Transverse colon (tissue), 4 donors: ENCODE data around the gene RNF103. TPM values are rescaled to one million over a fixed set of nuclear protein-coding genes. Genes with fewer than 3 reads are reported as not detected.

Source experiments
- DNase-seq: peaks from one replicate; pipeline ENCODE4 v3.0.0-alpha.2; 2019
- H3K27ac ChIP-seq, 4 donors: fragments of 200-600 bp; sonication (generic); 2 replicates each; pipeline ENCODE4 v1.5.1; 2016 to 2018; ENCODE audit warnings: inconsistent platforms in 4 of 4
- H3K27me3 ChIP-seq: fragments of 200-600 bp; sonication (generic); 2 replicates; pipeline ENCODE4 v1.5.1; 2017; ENCODE audit warnings: inconsistent platforms
- H3K36me3 ChIP-seq, 4 donors: fragments of 200-600 bp; sonication (generic); 2 replicates each; pipeline ENCODE4 v1.5.1; 2017 to 2019; ENCODE audit warnings: inconsistent platforms in 4 of 4
- H3K4me1 ChIP-seq, 4 donors: fragments of 200-600 bp; sonication (generic); 2 replicates each; pipeline ENCODE4 v1.5.1; 2017 to 2020; ENCODE audit warnings: inconsistent platforms in 4 of 4
- H3K4me3 ChIP-seq, 4 donors: fragments of 200-600 bp; sonication (generic); 1 replicate in 1 of 4; 2 replicates in 3 of 4; pipeline versions ENCODE4 v1.5.1 to v1.6.1; 2017 to 2019; ENCODE audit warnings: inconsistent platforms in 4 of 4
- H3K9me3 ChIP-seq, 2 donors: fragments of 200-600 bp; sonication (generic); 2 replicates each; pipeline ENCODE4 v1.5.1; 2017 to 2019; ENCODE audit warnings: inconsistent platforms in 2 of 2
- EP300 ChIP-seq: sonication (generic); formaldehyde crosslinking; IDR thresholded peaks from one replicate; pipeline ENCODE4 v1.6.1; 2017; ENCODE audit warnings: antibody characterized with exemption, low read depth
- POLR2A ChIP-seq: fragments of 450-650 bp; IDR thresholded peaks from one replicate; pipeline ENCODE4 v1.6.1; 2016; ENCODE audit warnings: antibody characterized with exemption, mild to moderate bottlenecking, moderate library complexity
- POLR2AphosphoS5 ChIP-seq, 3 donors: sonication (generic); formaldehyde crosslinking; IDR thresholded peaks; one replicate each; pipeline ENCODE4 v1.6.1; 2016; ENCODE audit warnings: antibody characterized with exemption in 3 of 3
- WGBS, 2 donors: methylation state at CpG; one replicate each; pipeline ENCODE4 v1.1.5; 2018; ENCODE audit warnings: low coverage in 1 of 2; 5-methylcytosine and 5-hydroxymethylcytosine counted together
- in situ Hi-C, 4 donors: fragments of 200-750 bp; cut with MboI; loops; one replicate each; pipeline versions ENCODE4 v1.15.0 to v1.15.1; 2017; ENCODE audit warnings: low sequenced_read_pairs in 3 of 4, low pct_ligation_motif_present in 1 of 4, low pct_unique_long_range_greater_than_20kb in 1 of 4
- intact Hi-C: fragments of 100-400 bp; cut with DNase I; formaldehyde crosslinking; loops from one replicate; pipeline ENCODE4 v1.15.1; 2023; ENCODE audit warnings: low total_unique reads
- total RNA-seq, 4 donors: library from RNA; depleted of rRNA; stranded (reverse); fragments of >200 nt; gene quantifications; one replicate each; pipeline ENCODE4 v1.1.0, GENCODE V29; 2016
- TF ChIP-seq, protein P1 (sequence below), 5 experiments: fragments of 200-600 bp in 3 of 5; fragments of 450-650 bp in 2 of 5; sonication (generic) in 3 of 5; IDR thresholded peaks; 1 replicate in 2 of 5; 2 replicates in 3 of 5; pipeline ENCODE4 v1.5.1; 2016 to 2017; ENCODE audit warnings: antibody characterized with exemption in 5 of 5, inconsistent platforms in 3 of 5, mild to moderate bottlenecking in 2 of 5, moderate library complexity in 1 of 5

RNF103 gene
- total RNA-seq, 4 donors from 2014 or later, result 47.0 to 114 (median 103) TPM

DNA sequence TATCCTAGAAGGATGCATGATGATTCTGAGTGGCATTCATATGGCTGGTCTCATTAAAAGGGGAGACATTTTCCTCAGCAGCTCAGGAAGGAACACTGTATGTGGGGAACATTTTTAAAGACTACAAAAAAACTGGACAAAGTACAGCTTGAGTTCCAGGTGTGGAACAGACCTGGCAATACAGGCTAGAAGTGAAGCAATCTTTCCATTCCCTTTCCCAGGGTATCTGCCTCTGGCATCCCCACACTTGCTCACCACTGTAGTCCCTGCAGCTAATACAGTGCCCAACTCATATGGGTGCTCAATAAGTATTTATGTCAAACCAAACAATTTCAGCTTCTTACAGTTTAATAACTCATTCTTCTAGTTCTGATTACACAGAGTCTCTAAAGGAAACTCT lies 8.1 kb downstream of the RNF103 start:
- in situ Hi-C loops, result no loop called here
- H3K36me3 ChIP-seq, result peaks cover 0 to 44% (median 11%) of the 10 kb centered on the region in 4 donors
- intact Hi-C loops, result no loop called here
- H3K9me3 ChIP-seq, result no peaks in the 10 kb centered on the region
- DNase-seq, result no peak
- H3K27ac ChIP-seq, result no peak overlapping the region
- H3K4me3 ChIP-seq, result no peak overlapping the region
- no peaks in the 10 kb centered on the region for H3K27me3 ChIP-seq
- H3K4me1 ChIP-seq, result peaks cover 0 to 48% (median 18%) of the 10 kb centered on the region in 4 donors
- TF ChIP-seq, protein P1, sequence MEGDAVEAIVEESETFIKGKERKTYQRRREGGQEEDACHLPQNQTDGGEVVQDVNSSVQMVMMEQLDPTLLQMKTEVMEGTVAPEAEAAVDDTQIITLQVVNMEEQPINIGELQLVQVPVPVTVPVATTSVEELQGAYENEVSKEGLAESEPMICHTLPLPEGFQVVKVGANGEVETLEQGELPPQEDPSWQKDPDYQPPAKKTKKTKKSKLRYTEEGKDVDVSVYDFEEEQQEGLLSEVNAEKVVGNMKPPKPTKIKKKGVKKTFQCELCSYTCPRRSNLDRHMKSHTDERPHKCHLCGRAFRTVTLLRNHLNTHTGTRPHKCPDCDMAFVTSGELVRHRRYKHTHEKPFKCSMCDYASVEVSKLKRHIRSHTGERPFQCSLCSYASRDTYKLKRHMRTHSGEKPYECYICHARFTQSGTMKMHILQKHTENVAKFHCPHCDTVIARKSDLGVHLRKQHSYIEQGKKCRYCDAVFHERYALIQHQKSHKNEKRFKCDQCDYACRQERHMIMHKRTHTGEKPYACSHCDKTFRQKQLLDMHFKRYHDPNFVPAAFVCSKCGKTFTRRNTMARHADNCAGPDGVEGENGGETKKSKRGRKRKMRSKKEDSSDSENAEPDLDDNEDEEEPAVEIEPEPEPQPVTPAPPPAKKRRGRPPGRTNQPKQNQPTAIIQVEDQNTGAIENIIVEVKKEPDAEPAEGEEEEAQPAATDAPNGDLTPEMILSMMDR (IDR thresholded peaks at IDR 0.05), result no peak
- TF ChIP-seq POLR2A (no peak), POLR2AphosphoS5 (IDR thresholded peaks at IDR 0.05) (no peak), EP300 (no peak)

DNA sequence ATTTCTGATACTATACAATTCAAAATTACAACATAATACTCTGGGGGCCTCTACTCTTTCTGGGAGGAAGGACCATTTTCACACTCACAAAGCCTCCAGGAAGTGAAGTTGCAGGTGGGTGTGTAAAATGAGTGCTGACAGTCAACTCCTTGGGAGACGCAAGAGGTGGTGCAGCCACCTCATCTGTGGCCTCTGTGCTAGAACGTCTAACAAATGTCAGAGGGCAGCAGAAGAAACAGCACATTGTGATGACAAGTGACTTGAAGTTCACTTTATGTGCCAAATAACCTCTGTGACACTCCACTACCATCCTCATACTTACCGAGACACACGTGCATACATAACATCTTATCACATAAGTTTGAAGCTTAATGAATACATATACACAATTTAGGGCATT lies 10.2 kb downstream of the RNF103 start:
- TF ChIP-seq POLR2AphosphoS5 (IDR thresholded peaks at IDR 0.05) (no peak), POLR2A (no peak), EP300 (no peak)
- TF ChIP-seq, protein P1 (IDR thresholded peaks at IDR 0.05), result no peak
- Histone ChIP-seq H3K4me1 (peaks cover 0 to 28% (median 9%) of the 10 kb centered on the region in 4 donors), H3K27ac (no peak overlapping the region), H3K9me3 (no peaks in the 10 kb centered on the region), H3K27me3 (no peaks in the 10 kb centered on the region), H3K4me3 (no peak overlapping the region), H3K36me3 (peaks cover 0 to 54% (median 16%) of the 10 kb centered on the region in 4 donors)
- no peak for DNase-seq
- WGBS, 2 donors, result 93% methylated on average over 4 of the region's 4 CpGs; no CpG with 5 or more reads in 1 of the 2 donors
- in situ Hi-C loops (no loop called here), intact Hi-C loops (no loop called here)

DNA sequence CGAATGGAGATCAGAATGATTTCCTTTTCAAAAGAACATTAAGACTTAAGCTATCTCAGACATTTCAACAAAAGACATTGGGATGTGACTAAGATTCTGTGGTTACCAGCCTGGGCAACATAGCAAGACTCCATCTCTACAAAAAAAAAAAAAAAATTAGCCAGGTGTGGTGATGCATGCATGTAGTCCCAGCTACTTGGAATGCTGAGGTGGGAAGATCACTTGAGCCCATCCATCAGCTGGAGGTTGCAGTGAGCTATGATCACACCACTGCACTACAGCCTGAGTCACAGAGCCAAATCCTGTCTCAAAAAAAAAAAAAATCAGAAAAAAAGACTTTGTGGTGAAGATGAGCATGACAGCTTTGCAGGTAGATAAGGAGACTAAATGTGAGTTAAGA lies 12.8 kb downstream of the RNF103 start:
- H3K27ac ChIP-seq, result no peak overlapping the region
- no peaks in the 10 kb centered on the region for H3K27me3 ChIP-seq
- 75 to 100% methylated on average over 1 of the region's 1 CpG for WGBS, 2 donors
- TF ChIP-seq EP300 (no peak), POLR2A (no peak)
- intact Hi-C loops (no loop called here), in situ Hi-C loops (no loop called here)
- peaks cover 0 to 70% (median 21%) of the 10 kb centered on the region in 4 donors for H3K36me3 ChIP-seq
- H3K4me1 ChIP-seq, result peaks cover 0 to 5% (median 0%) of the 10 kb centered on the region in 4 donors
- H3K9me3 ChIP-seq, result no peaks in the 10 kb centered on the region
- no peak overlapping the region for H3K4me3 ChIP-seq
- DNase-seq, result no peak

DNA sequence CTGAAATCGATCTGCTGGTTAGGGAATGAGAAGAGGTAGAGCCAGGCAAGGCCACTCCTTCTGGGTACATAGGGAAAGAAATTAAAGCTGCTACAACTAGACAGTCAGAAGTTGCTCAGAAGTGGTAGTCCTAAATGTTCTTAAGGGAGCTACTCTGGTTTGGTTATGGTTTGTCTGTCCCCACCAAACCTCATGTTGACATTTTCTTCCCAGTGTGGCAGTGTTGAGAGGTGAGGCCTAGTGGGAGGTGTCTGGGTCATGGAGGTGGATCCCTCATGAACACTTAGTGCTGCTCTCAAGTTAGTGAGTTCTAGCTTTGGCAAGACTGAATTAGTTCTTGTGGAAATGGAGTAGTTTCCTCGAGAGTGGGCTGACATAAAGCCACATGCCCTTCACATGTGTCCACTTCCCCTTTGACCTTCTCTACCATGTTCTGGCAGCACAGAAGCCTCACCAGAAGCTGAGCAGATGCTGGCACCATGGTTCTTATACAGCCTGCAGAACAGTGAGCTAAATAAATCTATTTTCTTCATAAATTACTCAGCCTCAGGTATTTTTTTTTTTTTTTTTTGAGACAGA lies 14.7 kb downstream of the RNF103 start:
- no peak for TF ChIP-seq EP300
- TF ChIP-seq POLR2AphosphoS5 (IDR thresholded peaks at IDR 0.05), result no peak
- TF ChIP-seq POLR2A, result no peak
- TF ChIP-seq, protein P1 (IDR thresholded peaks at IDR 0.05), result no peak
- Histone ChIP-seq H3K27ac (no peak overlapping the region), H3K36me3 (peaks cover 0 to 82% (median 27%) of the 10 kb centered on the region in 4 donors), H3K27me3 (no peaks in the 10 kb centered on the region), H3K9me3 (no peaks in the 10 kb centered on the region), H3K4me3 (no peak overlapping the region), H3K4me1 (no peaks in the 10 kb centered on the region)
- 89 to 100% methylated on average over 1 to 2 of the region's 2 CpGs for WGBS, 2 donors
- intact Hi-C loops (loop anchor here (1.0 kb wide), 1 partner anchor 35 kb away; no protein-coding TSS in a partner anchor), in situ Hi-C loops (no loop called here)
- no peak for DNase-seq

DNA sequence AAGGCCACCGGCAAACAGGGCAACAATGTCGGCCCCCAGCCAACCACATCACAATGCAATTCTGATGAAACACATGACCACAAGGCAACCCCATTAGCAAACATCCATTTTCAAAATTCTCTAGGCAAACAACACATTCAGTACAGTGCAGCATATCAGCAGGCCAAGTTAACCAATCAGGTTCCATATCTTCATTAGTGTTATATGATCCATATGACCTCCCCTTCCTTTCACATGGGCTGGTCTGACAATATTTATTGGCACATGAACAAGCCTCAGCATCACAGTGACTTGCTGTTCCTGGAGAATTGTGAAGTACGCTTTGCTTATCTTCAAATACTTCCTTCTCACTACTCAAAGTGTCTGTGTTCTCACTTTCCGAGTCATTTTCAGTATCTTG lies 19.8 kb downstream of the RNF103 start:
- TF ChIP-seq, protein P1 (IDR thresholded peaks at IDR 0.05), result no peak
- TF ChIP-seq POLR2A (peak; percentile 5), EP300 (no peak), POLR2AphosphoS5 (IDR thresholded peaks at IDR 0.05) (no peak)
- 91 to 96% methylated on average over 2 to 4 of the region's 4 CpGs for WGBS, 2 donors
- Histone ChIP-seq H3K4me3 (no peak overlapping the region), H3K9me3 (no peaks in the 10 kb centered on the region), H3K4me1 (no peaks in the 10 kb centered on the region), H3K36me3 (peaks cover 0 to 45% (median 16%) of the 10 kb centered on the region in 4 donors), H3K27me3 (no peaks in the 10 kb centered on the region), H3K27ac (no peak overlapping the region)
- in situ Hi-C loops, result no loop called here
- DNase-seq, result no peak
- intact Hi-C loops, result no loop called here
